ENCODE data around the gene ELANE. TPM values are rescaled to one million over a fixed set of nuclear protein-coding genes. Genes with fewer than 3 reads are reported as not detected.

The ELANE gene
- total RNA-seq, 4 donors from 2014 or later = 0.95 TPM; not detected in 3

- TF ChIP-seq POLR2A (IDR thresholded peaks at IDR 0.05) (no peak), CTCF (IDR thresholded peaks at IDR 0.05) (no peak)
- WGBS, 2 donors = 81 to 82% methylated on average over 8 of the region's 8 CpGs
Observed at GRCh38 chr19:904545-904944, 52.4 kb downstream of the ELANE start.

More at GRCh38 chr19:904545-904944, 52.4 kb downstream of the ELANE start:
- no peaks in the 10 kb centered on the region for H3K9me3 ChIP-seq
- peaks cover 21 to 59% (median 22%) of the 10 kb centered on the region in 3 donors for H3K4me1 ChIP-seq
- no peak overlapping the region for H3K27ac ChIP-seq
- H3K4me3 ChIP-seq = no peak overlapping the region
- intact Hi-C loops (cut with DNase I) = no loop called here
- no peak for DNase-seq
- peaks cover 0 to 29% (median 6%) of the 10 kb centered on the region in 3 donors for H3K36me3 ChIP-seq
- no peaks in the 10 kb centered on the region for H3K27me3 ChIP-seq

Small RNA genes lying within 50 kb of the gene (small RNA-seq; reads per million reads assigned to genes)
- 0 reads per million in 4 donors for gene MIR3187
- 0 to 0.15 (median 0.04) reads per million in 4 donors for gene RNU6-9

Other genes starting within 250 kb of the ELANE start
- gene POLRMT, start 218.8 kb upstream of the ELANE start, total RNA-seq = 10 to 100 TPM; 23.5 to 32.3 (median 25.0) TPM
- gene FGF22, start 212.4 kb upstream of the ELANE start, total RNA-seq = 1 to 10 TPM in 1 of 4 donors, under 1 TPM in 1, not detected in 2; 0.38 to 1.6 TPM
- gene RNF126, start 189.1 kb upstream of the ELANE start, total RNA-seq = 100 to 1,000 TPM in 2 of 4 donors, 10 to 100 TPM in 2; 82.1 to 118 (median 98.4) TPM
- 10 to 100 TPM in 3 of 4 donors, 1 to 10 TPM in 1; 4.4 to 43.3 (median 17.7) TPM for gene FSTL3, start 175.9 kb upstream of the ELANE start, total RNA-seq
- not detected for gene PRSS57, start 156.9 kb upstream of the ELANE start, total RNA-seq
- gene PALM, start 143.4 kb upstream of the ELANE start, total RNA-seq = 10 to 100 TPM in 1 of 4 donors, 1 to 10 TPM in 3; 2.6 to 19.3 (median 6.5) TPM
- gene MISP, start 101.2 kb upstream of the ELANE start, total RNA-seq = 1 to 10 TPM in 2 of 4 donors, under 1 TPM in 1, not detected in 1; 0.11 to 1.3 (median 1.0) TPM
- 100 to 1,000 TPM; 139 to 167 (median 156) TPM for gene PTBP1, start 54.9 kb upstream of the ELANE start, total RNA-seq
- not detected for gene PLPPR3, start 30.3 kb upstream of the ELANE start, total RNA-seq
- gene AZU1, start 24.5 kb upstream of the ELANE start, total RNA-seq = not detected
- gene PRTN3, start 11.3 kb upstream of the ELANE start, total RNA-seq = not detected
- gene CFD, start 7.4 kb downstream of the ELANE start, total RNA-seq = 100 to 1,000 TPM in 2 of 4 donors, 10 to 100 TPM in 2; 52.2 to 883 (median 129) TPM
- 10 to 100 TPM; 23.7 to 64.9 (median 32.5) TPM for gene MED16, start 40.9 kb downstream of the ELANE start, total RNA-seq
- not detected for gene RNU6-9, start 41.2 kb downstream of the ELANE start, total RNA-seq
- 10 to 100 TPM; 42.9 to 83.7 (median 62.4) TPM for gene R3HDM4, start 60.9 kb downstream of the ELANE start, total RNA-seq
- under 1 TPM in 1 of 4 donors, not detected in 3; 0.45 TPM for gene KISS1R, start 65.0 kb downstream of the ELANE start, total RNA-seq
- gene ARID3A, start 73.7 kb downstream of the ELANE start, total RNA-seq = 1 to 10 TPM; 3.0 to 6.6 (median 4.7) TPM
- 10 to 100 TPM; 28.2 to 70.1 (median 53.0) TPM for gene WDR18, start 132.0 kb downstream of the ELANE start, total RNA-seq
- not detected for gene GRIN3B, start 148.1 kb downstream of the ELANE start, total RNA-seq
- 100 to 1,000 TPM; 101 to 182 (median 146) TPM for gene TMEM259, start 168.8 kb downstream of the ELANE start, total RNA-seq
- gene RNU6-2, start 169.2 kb downstream of the ELANE start, total RNA-seq = not detected
- gene CNN2, start 174.3 kb downstream of the ELANE start, total RNA-seq = 100 to 1,000 TPM in 2 of 4 donors, 10 to 100 TPM in 2; 79.0 to 125 (median 105) TPM
- 10 to 100 TPM; 12.6 to 24.4 (median 18.7) TPM for gene ABCA7, start 187.8 kb downstream of the ELANE start, total RNA-seq
- gene ARHGAP45, start 214.9 kb downstream of the ELANE start, total RNA-seq = 10 to 100 TPM in 3 of 4 donors, 1 to 10 TPM in 1; 8.2 to 39.3 (median 12.5) TPM
- 100 to 1,000 TPM; 113 to 198 (median 166) TPM for gene POLR2E, start 243.1 kb downstream of the ELANE start, total RNA-seq

All from esophagus squamous epithelium (tissue), 5 donors.